DMS53 treated with DMSO at 0.1 percent for 48 hours (cell line): Measurements from ENCODE around the gene NTNG1.

Experiments used
- DNase-seq: peaks from one replicate; lab custom pipeline; 2025; ENCODE audit not compliant: unreplicated experiment; lab: John Stamatoyannopoulos, UW

The NTNG1 gene

DNA sequence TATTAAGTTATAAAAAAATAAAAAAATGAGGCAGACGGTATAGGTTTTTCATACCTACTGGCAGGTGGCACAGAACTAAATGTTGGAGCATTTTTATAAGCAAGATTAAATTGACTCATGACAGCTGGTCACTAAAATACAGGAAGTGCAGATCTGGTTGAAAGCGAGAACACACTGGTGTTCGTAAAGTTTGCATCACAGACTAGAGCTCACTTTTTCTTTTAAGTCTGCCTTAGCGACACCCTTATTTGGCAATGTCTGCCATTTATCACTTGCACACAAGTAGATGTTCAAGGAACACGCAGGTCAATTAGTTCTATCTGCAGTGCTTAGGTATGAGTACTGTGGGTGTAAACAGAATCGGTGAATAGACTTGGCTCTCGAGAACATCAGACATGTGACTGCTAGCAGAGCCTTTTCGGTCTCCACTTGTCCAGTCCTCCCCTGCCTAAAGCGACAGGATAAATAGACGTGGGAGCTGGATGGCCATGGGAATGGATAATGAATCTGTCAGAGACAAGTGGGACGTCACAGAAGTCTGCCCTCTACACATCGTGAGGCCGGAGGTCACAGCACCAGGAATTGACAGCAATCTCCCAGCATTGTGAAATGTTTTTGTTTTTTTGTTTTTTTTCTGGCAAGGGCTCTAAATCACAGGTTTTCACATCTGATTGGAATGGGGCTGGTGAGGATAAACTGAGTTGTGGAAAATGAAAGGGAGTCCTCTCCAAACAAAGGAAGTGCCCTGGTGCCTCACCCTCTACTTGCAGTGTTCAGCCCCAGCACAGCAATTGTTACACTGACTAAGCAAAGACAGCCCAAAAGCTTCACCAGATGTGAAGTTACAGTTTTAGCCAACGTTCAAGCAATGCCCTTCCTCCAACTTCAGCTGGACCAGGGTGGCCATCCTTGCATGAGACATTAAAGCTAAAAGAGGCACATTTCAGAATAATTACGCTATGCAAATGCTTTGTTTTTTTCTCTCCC lies 248.9 kb downstream of the NTNG1 start:
- no peak for DNase-seq

DNA sequence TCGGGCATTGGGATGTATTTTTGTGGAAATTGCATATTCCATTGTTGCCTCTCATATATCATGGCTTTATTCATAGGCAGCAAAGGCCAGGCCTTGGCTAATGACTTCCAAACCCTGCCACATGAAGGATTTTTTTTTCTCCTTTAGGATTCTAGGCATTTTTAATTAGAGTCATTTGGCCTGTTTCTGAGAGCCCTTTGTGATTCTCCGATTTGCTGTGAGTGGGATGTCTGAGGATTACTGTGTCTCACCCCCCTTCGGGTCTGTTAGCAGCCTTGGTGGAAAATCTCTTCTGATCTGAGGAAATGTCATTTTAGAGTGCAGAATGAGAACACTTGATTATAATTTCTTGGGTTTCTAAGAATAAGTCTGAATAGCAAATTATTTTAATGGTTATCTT lies 253.5 kb downstream of the NTNG1 start:
- DNase-seq: no peak

DNA sequence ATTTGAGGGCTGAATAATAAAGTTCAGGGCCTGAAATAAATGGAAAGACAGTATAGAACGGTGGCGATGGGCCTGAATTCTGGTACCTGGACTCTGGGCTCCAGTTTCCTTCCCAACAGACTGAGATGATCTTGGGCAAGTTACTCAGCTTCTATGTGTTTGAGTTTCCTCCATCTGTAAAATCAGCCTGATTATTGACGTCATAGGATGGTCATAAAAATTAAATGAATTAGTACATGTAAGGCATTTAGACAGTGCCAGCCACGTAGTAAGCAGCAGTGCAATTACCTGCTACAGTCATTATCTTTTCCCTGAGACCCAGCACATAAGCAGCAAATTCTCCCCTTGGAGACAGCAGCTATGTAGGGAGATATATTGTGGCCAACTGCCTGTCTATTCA lies 260.9 kb downstream of the NTNG1 start:
- DNase-seq: no peak

DNA sequence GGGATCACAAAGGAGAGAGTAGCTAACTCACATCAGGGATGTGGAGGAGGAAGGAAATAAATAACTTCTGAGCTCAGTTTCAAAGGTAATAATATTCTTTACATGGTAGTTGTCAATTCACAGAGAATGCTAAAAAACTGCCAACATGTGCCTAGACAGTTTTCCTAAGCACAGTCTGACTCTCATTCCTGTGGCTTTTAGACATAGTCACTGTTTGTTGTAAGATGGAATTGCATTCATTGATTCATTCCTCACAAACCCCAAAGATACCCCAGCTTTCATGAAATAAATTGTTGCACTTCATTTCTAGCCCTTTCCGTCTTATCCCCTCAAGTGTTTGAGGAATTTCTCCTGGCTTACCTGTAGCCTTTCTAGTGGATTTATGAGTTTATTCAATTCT lies 263.9 kb downstream of the NTNG1 start:
- no peak for DNase-seq

DNA sequence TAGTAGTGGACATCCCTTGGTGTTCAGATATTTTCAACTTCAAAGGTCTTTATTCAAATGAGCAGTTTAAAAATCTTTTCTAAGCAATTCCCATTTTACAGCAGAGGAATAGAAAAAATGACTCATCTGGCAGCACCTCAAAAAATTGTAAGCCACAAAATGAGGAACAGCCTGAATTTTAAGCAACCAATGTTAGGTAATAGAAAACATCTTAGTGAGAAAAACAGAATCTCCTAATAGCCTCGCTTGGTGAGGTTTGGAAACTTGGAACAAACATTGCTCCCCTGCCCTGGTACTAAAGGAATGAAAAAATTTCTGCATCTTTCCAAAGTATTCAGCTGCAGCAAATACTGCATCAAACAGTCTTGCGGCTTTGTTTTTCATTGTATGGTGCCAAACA lies 264.4 kb downstream of the NTNG1 start:
- DNase-seq: no peak

DNA sequence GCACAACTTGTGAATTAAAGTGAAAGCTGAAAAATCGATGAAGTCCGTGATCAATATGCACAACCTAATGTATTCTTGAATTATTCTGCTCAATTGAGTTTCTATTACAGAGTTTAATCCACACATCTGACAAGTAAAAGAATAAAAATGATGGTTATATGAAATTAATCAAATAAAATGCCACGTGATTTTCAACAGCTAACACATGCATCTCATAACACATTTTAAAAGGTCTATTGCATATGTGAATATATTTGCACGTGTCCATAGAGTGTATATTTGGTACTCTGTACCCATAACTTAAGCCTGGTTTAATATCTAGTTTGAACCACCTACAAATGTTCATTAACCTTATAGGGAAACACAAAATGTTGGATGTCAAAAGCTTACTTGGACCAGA lies 266.2 kb downstream of the NTNG1 start:
- no peak for DNase-seq

DNA sequence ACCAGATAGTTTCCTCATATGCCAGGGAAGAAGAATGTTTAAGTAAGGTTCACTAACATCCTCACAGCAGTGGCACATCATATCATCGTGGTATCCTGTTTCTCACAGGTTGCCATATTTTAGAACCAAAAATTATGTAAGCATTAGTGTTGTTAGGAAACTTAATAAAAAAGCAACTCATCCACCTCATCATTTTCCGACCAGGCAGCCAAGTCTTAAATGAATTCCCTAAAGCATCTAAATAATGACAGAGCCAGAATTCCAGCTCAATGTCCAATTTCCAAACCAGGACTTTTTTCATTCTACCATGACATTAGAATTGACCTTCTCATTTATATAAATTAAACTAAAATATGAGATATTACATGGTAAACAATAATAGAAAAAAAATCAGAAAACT lies 272.7 kb downstream of the NTNG1 start:
- DNase-seq: no peak

DNA sequence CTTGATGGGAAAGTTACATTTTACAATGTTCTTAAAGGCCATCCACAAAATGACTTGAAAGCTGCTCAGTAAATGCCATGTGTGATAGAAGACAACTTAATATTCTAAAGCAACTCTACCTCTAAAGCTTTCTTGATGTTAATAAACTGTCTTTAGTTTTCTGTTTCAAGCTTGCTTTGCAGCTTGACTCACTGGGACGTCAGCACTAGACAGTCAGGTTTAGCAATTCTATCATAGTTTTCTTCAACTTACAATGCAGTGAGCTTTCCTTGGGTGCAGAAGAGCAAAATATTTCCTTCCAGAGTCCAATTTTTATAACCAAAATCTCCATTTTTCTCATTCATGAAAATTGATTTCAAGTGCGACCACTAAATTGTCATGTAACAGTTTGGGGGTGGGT lies 273.1 kb downstream of the NTNG1 start:
- DNase-seq: no peak

DNA sequence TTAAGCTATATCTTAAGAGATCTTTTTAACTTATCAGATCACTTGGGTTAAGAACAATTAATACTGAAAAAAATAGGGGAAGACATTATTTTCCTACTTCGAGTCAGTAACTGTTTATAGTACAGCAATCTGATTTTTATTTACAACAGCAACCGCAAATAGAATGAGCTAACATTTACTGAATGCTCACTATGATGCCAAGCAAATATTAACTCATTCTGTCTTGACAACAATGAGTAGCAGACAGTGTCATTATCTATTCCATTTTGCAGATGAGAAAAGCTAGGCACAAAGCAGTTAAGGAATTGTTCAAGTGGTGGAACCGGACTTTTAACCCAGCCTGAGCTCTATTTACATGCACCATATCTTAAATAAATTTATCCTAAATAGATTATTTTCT lies 273.7 kb downstream of the NTNG1 start:
- DNase-seq: peak; percentile 41

DNA sequence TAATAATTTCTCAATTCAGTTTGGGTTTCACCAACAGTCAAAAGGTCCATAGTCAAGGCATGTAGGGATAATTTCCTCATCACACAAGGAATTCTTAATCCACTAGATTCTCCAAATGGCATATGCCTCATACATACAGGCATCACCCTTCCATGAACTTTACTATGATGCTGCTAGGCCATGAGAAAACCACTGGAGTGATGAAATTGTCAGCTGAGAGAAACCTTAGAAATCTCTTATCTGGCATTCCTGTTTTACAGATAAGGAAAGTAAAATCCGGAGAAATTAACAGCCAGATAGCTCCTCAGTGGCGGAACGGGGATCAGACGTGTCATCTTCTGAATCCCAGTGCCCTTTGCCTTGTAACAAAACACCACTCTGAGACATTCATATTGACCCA lies 274.4 kb downstream of the NTNG1 start:
- no peak for DNase-seq

DNA sequence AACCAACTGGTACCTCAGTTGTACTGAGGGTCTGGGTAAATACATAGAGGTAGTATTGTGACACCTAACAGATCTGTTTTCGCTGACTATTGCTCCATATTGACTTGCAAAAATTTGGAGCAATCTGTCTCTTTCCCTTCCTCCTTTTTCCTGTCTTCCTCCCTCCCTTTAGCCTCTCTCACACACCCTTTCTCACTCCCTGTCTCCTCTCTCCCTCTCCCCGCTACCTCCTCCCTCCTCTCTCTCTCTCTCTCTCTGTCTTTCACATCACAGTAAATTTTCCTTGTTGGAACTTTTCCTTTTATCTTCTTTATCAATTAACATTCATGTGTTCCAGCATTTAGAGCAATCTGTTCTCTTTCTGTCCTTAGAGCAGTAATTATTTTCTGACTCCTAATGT lies 278.2 kb downstream of the NTNG1 start:
- no peak for DNase-seq

DNA sequence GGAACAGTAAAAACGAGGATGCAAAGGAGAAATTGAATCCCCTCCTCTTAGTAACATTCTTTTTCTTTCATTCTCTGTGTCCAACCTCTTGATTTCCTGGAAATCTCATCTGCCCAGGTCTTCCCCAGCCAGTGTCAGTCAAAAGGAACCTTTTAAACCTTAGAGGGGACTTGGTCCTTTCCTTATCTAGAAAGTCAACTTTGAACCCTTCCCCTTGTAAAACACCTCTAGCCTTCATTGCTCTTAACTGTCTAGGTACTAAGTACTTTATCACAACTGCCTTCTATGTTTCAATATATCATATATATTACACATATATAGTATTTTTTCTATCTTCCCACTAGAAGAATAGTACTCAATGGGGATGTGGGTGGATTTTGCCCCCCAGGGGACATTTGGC lies 282.1 kb downstream of the NTNG1 start:
- DNase-seq: no peak

DNA sequence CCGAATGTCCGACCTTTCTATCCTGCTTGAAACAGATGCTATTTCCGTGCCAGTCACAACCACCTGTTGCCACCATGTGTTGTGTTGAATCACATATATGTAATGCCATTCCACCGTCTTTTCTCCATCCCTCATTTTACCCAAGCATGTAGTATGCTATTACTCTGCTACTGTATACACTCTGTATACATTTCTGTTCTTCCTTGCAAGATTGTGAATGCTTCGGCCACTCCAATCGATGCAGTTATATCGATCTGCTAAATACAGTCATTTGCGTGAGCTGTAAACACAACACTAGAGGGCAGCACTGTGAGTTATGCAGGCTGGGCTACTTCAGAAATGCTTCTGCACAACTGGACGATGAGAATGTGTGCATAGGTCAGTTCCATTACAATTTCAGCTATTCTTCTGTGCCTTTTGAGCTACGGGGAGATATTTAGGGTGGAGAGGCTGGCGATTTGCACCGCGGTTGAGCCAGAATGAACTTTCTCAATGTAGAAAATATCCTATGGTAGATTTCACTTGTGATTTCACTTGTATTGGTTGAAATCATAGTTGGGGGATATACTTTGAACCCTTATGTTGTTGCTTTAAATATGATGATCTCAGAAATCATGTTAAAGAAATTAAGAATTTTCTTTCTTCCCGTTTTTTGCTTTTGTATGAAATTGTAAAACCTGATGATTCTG lies 289.8 kb downstream of the NTNG1 start:
- peak; percentile 71 for DNase-seq

DNA sequence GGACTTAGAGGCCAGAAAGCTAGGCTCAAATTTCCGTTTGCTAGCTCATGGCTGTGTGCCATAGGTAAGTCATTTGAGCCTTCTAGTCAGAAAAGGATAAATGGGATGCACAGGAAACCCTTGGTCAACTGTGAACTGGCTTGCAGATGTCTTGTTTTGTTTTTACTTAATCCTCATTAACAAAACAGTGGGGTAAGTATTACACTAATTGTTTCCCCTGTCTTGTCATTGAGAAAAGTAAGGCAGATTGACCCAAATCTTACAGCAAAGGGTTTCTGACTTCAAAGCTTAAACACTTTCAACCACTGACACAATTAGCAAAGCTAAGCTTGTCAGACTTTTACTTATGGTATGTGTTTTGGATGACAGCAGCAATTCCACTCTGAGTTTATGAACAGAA lies 291.3 kb downstream of the NTNG1 start:
- no peak for DNase-seq

DNA sequence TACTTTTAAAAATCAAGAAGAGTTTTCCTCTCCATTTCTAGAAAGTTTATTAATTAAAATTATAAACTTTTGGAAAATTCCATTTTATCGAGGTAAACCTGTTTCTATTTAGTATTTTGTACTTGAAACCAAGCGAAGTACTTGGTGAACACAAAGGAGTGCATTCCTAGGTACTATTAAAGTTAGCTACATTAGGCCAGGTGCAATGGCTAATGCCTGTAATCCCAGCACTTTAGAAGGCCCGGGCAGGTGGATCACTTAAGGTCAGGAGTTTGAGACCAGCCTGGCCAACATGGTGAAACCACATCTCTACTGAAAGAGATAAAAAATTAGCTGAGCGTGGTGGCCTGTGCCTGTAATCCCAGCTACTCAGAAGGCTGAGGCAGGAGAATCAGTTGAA lies 292.2 kb downstream of the NTNG1 start:
- DNase-seq: no peak

DNA sequence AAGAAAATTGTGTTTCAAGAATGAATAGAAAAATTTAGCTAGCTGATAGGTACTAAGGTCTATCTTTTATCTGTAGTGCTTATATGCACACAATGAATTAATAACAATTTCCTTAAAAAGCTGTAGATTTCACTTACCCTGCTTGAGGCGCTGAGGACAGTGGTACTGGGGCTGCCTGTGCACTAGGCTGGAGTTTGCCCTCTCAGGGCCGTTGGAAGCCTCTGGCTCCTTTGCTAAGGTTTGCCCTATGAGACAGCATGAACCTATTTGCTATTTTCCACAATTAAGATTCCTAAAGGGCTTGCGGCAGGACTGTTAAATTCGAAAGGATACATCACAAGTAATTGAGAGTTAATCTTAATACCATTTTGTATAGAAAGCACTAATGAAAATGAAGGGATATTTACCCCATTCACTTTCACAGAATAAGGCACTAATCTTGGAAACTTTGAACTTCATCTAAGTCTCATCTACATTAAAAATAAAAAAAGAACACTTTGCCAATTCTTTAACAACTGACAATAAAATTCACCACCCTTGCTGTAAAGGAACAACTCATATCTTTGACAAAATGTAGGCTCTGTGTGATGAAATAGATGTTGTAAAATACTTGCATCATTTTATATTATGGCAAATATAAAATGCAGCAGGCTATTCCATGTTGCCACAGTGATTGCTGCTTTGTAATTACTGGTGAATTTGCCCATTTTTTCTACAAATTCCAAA lies 293.0 kb downstream of the NTNG1 start:
- no peak for DNase-seq

DNA sequence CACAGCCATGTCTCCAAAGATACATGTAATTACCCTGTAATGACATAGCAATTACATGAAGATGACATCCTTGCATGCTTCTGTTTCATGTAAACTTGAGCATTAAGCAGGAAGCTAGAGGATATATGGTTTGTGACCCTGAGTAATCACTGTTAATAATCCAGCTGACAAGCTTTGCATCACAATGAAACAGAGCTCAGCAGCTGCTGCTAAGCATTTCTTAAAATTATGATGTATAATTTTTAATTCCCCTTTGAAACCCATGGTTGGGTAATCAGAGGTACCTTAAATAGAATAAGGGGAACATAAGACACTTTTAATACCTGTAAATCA lies 293.5 kb downstream of the NTNG1 start:
- no peak for DNase-seq

DNA sequence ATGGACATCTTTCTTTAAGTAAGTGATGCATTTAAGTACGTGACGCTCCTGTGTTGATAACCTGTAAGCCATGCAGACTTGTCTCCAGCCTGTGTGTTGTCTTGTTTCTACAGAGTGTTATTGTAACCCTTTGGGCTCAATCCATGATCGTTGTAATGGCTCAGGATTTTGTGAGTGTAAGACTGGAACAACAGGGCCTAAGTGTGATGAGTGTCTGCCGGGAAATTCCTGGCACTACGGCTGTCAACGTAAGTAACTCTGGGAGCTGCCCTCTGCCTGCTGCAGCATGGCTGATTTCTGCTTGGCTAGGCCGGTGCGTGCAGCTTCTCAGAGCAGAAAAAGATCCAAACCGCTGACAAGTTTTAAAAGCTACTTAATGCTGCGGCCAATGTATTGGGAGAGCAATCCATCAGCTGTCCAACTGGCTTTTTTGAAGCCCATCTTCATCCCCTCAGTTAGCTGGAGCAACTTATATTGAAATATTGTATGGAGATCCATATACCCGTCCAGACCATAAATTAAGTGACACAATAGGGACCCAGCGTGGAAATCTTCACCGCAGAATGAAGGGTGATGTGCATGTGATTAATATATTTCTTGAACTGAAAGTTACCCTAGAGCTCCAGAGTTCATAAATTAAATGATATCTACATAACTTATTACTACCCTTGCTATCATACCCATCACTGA lies 295.9 kb downstream of the NTNG1 start:
- no peak for DNase-seq

DNA sequence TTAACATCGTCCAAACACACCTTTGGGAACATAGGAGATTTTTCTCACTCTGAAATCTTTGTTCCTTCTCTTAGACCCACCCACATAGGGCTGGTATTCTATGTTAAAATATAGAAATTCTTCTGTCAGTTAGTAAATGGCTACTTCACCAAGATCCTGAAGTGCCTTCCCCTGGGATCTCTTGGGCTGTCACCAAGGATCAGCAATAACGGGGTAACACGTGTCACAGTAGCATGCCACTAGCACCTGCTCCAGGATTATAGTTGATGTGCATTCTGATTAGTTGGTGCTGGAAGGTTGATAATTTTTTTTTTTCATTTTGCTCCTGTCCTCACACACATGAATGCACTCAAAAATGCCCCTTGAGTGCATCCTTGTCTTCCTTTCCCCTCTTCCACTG lies 298.7 kb downstream of the NTNG1 start:
- no peak for DNase-seq

DNA sequence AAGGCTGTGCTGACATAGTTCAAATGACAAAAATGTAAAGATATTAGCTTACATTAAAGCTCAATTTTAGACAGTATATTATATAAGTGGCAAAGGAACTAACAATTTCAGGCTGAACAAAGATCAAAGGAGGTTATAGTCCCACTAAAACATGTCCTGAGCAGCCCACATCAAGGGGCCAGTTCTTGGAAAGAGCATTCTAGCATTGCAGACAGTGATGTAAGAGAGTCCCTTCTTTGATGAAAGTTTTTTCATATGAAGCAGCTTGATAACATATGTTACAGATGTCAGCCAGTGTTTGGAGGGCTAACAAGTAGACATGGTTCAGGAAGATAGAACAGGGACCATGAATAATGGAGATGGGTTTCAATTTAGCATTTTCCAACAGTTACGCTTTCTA lies 301.7 kb downstream of the NTNG1 start:
- DNase-seq: no peak

DNA sequence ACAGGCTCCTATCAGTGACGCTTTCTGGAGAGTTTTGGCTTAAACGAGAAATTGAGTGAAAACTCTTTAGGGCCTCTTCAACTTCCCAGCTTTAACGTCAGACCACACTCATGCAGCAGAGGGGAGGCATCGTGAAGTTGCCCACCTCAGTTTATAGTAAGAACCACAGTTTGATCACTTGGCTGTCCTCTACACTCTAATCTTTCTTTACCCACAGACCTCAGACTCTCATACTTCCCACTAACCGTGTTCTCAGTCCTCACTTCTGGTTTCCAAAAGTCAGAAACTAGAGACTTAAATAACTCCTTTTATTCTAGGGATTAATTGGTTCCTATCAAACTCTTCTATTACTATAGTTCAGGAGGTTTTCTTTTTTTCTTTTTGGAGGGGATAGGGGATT lies 302.2 kb downstream of the NTNG1 start:
- DNase-seq: no peak
